HG02870 (cell line): ENCODE measurements around the gene IFITM10.

Experiments used
- ATAC-seq: cut with Tn5 transposase; IDR thresholded peaks from one replicate; pipeline ENCODE4 v1.9.1; 2021; ENCODE audit warnings: mild to moderate bottlenecking, moderate library complexity; ENCODE audit not compliant: unreplicated experiment

Gene IFITM10

DNA sequence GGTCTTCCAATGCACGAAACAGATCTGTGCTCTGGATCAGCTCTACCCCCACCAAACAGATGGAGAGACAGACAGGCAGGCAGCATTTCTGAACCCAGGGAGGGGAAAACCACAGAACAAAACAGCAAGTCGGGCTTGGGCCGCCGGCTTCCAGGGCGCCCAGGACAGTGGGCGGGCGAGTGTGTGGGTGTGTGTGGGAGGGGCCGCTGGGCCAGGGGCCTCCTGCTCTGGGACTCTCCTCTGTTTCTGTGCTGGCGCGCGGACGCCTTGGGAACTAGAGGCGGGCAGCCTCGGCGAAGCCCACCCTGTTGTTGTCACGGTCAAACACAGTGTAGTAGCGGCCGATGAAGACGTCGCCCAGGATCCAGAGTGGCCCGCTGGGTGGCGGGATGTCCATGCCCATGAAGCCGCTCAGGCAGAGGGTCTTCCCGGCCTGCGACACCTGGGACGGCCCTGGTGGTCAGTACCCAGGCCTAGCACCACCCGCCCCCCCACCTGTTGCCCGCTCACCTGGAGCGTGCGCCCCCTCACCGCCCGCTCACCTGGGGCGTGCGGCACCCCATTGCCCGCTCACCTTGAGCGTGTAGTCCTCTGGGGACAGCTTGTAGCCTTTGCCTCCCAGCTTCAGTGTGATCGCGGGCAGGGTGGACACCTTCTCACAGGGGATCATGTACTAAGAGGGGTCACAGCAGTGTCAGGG, 3.0 kb upstream of the IFITM10 start:
- no peak for ATAC-seq

DNA sequence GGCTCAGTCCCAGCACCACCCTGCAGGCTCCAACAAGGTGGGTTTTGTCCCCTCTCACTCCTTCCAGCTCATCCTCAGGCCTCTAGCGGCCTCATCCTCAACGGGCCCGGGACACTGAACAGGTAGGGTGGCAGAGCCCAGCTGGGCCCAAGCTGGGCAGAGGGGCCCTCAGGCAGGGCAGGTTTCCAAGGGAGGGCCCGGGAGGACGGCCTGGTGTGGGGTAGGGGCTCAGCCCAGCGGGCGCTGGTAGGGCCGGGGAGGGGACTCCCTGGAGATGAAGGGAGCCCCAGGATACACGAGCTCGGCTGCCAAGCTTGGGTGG, 2.5 kb upstream of the IFITM10 start:
- ATAC-seq = no peak

DNA sequence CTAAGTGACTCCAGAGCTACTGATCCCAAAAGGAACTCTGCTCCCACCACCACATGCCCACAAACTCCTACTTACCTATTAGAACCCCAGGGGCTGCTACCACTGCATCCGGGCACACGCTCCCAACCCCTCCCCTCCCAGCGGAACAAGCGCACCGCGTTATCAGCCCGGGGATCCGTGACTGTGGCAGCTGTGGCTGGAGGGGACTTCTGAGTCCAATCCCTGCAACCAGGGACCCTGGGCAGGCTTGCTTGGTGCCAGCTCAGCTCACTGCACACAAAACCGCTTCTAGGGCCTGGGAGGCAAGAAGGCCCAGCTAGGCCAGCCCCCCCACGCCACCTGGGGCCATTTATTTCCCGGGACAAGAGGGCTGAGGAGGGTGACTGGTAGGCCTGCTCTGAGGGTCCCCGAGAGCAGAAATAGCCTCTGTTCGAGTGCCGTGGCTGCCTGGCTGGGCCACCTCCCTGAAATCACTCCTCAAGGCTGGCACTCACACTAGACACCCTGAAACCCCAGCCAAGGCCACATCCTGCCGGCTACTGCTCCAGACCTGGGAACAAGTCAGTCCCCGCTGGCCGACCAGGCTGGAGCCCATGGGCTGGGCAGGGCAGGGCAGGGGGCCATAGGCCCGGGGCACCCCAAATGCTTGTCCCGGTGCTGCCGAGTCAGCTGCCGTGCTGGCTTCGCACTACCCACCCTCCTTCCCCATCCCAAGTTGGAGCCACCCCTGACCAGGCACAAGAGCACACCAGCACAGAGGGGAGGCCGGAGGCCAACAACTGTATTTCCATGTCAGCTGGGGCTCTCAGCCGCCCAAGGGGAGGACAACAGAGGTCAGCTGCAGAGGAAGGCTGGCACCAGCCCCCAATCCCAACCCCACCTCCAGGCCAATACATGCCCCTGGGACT, 1.9 kb upstream of the IFITM10 start:
- no peak for ATAC-seq

DNA sequence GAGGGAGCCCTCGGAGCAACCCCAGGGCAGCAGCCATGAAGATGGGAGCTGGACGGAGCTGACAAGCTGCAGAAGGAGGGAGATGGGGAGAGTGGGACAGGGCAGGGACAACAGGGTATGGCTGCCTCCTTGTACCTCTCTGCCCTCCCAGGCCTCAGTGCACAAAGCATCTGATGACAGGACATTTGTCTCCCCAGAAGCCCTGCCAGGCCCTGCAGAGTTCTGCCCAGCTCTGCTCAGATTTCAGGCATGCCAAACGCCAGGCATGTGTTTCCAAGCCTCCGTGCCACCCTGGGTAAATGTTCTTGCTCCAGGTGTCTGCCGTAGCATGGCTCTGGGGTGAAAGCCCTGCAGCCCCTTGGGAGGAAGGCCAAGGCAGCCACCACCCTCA, 1.1 kb upstream of the IFITM10 start:
- ATAC-seq = no peak

DNA sequence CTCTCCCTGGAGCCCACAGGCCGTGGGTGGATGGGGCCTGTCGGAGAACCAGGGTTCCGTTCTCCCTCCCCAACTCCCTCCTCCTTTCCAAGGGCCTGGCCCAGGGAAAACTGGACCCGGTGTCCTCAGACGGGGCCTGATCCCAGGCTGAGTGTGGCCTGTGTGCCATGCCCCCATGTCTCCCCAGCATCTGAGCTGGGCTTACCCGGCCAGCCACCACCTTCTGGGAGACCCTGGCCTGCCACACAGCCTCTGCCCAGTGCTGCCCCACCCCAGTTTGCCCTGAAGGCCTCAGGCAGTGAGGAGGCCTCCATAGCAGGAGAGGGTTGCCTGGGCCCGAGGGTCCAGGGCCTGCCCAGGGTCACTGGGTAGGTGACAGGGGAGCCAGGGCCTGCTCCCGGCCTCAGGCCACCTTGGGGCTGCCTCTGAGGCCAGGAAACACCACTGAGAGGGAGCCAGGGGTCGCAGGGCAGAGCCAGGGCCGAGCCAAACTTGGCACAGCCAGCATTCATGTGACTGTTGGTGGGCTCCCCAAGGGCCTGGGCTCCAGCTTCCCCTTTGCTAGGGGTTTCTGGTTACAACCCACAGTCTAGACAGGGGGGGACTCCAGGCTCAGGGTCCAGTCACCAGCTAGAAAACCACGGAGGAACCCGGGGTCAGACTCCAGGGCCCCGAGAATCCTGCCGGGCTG, 590 bp upstream of the IFITM10 start:
- no peak for ATAC-seq

DNA sequence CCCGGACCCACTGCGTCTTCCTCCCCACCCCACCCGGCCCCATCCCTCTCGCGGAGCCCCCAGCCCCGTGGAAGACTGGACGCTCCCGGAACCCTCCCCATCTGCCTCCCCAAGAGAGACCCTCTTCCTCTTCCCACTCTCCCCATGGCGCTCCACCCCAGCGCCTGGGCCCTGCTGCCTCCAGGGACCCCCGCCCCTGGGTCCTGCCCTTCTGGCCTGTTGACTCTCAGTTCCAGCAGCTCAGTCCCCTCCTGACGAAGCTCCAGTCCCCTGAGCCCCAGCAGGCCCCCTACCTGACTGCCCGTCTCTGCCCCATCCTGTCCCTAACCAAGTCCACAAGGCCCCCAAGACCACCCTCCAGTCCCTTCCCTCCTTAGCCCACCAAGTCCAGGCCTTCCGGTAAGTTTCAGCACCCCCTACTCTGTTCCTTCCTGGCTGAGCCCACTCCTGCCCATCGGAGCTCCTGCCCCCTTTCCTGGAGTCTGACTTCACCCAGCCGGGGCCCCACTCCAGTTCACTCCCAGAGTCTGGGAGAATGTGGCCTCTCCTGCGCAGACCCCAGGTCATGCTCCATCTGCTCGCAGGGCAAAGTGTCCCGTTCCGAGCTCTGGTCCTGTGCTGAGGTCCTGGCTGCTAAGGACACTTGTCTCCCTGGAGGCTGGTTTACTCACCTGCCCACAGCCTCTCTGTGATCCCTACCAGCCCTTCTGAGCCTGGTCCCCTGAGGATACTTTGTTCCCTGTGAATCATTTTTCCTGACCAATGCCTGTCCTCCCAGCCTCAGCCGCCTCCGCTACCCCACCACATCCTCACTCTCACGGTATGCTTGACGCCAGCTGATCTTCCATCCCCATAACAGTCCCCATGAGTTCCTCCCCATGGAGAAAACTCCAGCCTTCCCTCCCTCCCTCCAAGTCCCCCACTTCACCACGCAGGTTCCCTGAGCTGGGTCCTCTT, 722 bp downstream of the IFITM10 start:
- no peak for ATAC-seq

DNA sequence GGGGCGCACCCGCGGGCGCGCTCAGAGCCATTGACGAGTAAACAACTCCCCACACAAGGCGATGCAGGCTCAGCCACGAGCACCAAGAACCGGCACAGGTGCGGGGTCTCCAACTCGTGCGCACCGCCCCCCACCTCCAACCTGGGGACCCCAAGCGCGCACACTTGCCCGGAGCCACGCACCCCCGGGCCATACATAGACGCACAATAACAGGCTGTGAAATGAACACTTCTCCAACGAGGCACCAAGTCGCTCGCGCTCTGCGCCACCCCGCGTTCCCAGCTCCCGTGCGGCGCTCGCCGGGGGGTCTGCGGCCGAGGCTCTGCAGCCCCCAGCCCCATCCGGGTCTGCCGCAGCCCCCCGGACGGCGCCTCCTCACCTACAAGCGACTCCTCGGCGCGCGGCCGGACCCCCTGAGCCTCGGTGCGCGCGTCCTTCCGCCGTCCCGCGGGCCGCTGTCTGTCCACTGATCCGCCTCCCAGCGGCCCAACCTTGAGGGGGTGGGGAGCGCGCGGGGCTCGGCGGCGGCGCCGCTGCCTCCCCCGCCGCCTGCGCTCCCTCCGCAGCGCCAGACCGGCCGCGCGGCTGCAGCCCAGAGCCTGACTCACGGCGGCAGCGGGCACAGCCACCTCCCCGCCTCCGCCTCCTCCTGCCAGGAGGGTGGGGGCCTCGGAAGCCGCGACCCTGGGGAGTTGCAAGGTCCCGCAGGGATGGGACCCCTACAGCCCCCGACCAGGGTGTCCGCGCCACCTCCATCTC, 1.6 kb downstream of the IFITM10 start:
- no peak for ATAC-seq

DNA sequence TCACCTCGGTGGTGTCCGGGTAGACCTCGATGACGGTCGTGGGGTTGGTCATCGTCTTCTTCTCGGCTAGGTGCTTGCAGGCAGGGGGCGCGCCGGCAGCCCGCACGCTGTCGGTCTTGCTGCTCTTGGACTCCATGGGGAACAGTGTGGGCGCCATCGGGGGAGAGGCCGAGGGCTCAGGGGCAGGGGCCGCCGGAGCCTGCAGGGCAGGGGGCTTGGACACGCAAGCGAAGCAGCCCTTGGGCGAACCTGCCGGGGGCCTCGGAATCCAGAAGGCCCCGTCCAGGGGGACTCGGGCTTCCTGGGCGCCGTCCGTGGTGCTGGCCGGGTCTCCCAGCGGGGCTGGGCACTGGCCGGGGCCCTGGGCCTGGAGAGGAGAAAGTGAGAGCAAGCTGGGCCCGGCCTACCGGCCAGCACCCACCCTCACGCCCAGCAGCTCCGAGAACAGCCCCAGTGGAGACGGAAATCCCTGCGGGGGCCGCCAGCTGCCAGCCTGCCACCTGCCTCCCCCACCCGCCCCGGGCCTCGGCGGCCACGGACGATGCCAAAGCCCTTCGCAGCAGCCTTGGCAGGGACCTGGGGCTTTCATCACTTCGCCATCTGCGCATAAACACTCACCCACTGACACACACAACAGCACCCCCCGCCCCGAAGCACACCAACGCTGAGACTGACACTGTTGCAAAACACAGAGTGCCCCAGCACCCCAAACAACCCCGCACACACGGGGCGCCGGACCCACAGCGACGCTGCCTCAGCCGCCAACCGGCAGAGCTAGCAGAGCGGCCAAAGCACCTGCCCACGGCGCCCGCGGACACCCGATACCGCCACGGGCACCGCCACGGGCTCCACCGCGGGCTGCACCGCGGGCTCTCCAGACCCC, 2.4 kb downstream of the IFITM10 start:
- no peak for ATAC-seq

DNA sequence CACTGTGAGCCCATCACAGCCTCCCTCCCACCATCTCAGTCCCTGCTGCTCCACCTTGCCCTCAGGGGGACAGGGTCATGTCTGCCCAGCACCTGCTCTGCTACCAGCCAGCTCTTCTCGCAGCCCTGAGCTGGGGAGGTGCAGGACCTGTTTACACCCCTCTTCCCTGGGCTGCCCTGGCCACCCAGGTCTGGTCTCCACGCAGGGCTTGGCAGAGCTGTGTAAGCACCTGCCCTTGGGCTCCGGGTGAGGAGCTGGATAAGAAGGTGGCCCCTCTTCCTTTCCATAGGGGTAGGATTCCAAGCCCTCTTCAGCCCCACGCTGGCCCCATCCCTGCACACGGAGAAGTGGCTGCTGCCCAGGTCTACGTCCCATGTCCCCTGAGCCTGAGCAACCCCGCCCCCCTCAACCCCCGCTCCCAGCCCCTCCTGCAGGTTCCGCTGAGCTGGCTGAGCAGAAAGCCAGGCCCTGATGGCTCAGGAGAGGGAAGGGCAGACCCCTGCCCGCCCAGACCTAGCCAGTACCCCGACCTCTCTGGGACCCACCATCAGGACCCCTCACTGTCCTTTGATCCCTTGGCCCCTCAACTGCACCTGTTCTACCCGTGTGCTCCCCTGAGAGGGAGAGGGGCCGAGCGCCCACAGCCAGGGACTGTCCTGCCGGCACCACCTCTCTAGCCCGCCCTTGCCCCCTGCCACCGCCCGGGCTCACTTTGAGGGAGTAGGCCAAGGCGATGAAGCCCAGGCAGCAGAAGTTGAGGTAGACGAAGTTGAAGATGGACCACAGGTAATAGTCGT, 3.2 kb downstream of the IFITM10 start:
- no peak for ATAC-seq

DNA sequence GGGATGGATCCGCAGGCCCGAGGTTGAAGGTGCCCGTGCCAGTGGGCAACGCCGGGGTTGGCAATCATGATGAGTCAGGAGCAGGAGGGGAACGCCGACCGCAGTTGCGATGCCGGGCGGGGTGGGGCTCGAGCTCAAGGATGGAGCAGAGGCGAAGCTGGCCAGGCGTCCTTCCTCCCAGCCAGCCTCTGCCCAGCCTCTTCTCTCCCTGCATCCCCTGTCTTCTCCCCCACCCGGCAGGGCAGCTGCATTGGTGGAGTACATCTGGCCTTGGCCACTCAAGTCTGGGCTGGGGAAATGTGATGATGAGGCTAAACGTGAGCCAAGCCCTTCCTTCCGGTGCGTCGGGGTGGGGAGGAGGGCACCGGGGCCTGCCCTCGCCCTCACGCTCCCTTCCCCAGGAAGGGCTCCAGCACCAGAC, 3.9 kb downstream of the IFITM10 start:
- no peak for ATAC-seq

DNA sequence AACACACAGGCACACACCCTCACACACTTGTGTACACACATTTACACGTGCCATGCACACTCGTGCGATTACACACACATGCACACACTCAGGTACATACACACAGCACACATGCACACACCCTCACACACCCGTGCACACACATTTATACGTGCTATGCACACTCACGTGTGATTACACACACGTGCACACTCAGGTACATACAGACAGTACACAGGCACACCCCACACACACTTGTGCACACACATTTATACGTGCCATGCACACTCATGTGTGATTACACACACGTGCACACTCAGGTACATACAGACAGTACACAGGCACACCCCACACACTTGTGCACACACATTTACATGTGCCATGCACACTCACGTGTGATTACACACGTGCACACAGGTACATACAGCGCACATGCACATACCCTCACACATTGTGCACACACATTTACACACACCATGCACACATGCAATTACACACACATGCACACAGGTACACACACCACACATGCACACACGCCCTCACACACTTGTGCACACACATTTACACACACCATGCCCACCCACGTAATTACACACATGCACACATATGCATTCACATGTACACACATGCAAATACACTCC, 4.6 kb downstream of the IFITM10 start:
- no peak for ATAC-seq

DNA sequence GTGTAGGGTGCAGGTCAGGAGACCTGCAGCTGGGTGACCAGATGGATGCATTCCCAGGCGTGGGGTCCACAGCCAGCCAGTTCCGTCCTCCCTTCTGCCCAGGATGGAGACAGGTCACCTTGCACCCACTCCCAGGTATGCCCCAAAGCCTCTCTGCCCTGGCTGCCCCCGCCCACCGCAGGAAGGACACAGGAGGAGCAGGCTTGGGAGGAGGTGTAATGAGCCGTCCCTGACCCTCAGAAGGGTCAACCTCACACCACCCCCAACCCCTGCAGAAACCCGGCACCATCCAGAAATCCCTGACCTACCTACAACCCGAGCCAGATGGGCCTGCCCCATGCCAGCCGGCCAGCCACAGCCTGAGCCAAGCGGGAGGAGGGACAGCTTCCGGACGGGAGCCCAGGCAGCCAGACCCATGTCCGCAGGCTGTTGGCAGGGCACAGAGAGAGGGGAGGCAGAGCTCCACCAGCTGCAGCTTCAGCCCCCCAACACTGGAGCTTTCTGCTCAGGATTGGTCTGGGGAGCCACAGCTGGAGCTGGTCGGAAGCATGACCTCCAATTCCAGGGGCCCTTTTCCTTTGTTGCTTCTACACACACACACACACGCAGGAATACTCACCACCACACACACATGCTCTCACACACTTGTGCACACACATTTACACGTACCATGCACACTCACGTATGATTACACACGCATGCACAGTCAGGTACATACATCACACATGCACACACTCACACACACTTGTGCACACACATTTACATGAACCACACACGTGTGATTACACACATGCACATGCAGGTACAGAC, 5.3 kb downstream of the IFITM10 start:
- no peak for ATAC-seq

DNA sequence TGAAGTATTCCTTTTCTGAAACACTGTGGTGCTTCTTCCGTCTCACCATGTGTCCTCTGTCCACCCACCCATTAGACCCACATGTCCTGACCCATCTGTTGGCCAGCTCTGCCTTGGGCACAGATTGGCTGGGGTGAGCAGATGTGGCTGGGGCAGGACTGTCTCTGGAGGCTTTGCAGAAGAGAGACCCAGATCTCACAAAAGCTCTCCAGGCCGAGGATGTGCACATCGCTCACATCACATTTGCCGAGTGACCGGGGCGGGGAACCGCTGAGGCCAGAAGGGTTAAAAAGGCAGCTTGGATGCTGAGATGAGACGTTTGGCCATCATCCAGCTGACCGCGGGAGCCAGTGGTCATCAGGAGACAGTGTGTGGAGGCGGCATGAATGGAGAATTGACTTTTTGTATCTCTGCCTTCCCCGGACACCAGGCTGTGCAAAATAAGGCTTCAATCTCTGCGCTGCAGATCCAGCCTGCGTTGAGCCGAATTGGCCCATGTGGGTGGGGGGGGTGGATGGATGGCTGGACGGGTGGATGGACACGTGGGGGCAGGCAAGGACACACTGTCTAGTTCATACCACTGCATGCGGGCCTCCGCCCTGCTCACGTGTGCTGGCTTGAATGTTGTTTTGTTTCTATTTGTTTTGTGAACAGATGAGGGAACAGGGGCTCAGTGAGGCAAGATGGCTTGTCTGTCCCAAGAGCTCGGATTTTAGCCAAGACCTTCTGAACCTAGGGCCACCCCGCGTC, 6.1 kb downstream of the IFITM10 start:
- ATAC-seq = no peak

DNA sequence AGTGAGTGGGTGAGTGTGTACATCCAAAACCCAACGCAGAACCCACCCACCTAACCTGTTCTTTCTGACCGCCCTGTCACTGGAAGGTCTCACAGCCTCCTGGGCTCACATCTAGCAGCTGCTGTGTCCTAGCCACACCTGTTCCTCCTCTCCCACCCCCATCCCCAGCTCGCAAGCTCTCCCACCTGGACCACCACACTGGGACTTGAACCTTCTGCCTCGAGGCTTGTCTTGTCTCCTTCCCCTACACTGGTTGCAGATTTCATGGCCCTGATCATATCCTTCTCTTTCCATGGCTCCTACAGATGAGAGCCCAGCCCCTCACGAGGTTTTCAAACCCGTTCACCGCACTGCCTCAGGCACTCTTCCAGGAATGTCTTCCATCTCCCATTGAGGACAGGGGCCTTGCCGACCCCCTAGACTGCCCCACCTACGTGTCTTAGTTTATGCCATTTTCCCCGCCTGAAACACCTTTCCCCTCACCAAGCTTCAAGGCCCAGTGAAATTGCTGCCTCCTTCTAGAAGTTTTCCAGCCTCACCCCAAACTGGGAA, 6.7 kb downstream of the IFITM10 start:
- ATAC-seq = no peak

DNA sequence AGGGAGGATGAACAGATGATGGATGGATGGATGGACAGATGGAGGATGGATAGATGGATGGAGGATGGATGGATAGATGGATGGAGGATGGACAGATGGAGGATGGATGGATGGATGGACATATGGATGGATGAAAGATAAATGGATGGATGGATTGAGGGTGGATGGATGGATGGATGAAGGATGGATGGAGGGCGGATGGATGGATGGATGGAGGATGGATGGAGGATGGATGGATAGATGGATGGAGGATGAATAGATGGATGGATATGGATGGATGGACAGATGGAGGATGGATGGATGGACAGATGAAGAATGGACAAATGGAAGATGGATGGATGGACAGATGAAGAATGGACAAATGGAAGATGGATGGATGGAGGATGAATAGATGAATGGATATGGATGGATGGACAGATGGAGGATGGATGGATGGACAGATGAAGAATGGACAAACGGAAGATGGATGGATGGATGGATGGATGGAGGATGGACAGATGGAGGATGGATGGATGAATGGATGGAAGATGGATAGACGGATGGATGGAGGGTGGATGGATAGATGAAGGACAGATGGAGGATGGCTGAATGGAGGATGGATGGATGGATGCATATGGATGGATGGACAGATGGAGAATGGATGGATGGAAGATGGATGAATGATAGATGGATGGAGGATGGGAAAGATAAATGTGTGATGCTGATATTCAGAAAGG, 7.4 kb downstream of the IFITM10 start:
- no peak for ATAC-seq
